WTC11 (cell line): ENCODE data around the gene MIAT. TPM values are rescaled to one million over a fixed set of nuclear protein-coding genes. Genes with fewer than 3 reads are reported as not detected.

Experiments used
- ATAC-seq: fragments of 200-7000 bp; cut with Tn5 transposase; 2 replicates; pipeline ENCODE4 v1.10.0; 2021; ENCODE audit warnings: mild to moderate bottlenecking, moderate library complexity
- CTCF ChIA-PET: fragments of 300-600 bp; sonication (Branson Sonifier 250); formaldehyde crosslinking; loops from one replicate; lab custom pipeline; 2021; ENCODE audit warnings: antibody characterized with exemption; lab: Charles Lee
- POLR2A ChIA-PET: fragments of 350-600 bp; sonication (Branson Sonifier 250); formaldehyde crosslinking; loops from one replicate; lab custom pipeline; 2021; ENCODE audit warnings: antibody characterized with exemption; lab: Charles Lee
- DNase-seq: peaks from one replicate; pipeline ENCODE4 v3.0.0; 2021; ENCODE audit warnings: low spot score
- H3K27ac Mint-ChIP-seq: 2 replicates; pipeline ENCODE4 v1.8.0; 2021; ENCODE audit warnings: mixed read lengths
- H3K27me3 Mint-ChIP-seq: 2 replicates; pipeline ENCODE4 v1.8.0; 2021; ENCODE audit warnings: low read depth, mild to moderate bottlenecking, moderate library complexity, mixed read lengths
- H3K36me3 Mint-ChIP-seq: 2 replicates; pipeline ENCODE4 v1.8.0; 2021; ENCODE audit warnings: mixed read lengths
- H3K4me1 Mint-ChIP-seq: 2 replicates; pipeline ENCODE4 v1.8.0; 2022; ENCODE audit warnings: mixed read lengths
- H3K4me3 Mint-ChIP-seq: 2 replicates; pipeline ENCODE4 v1.8.0; 2021; ENCODE audit warnings: mild to moderate bottlenecking, moderate library complexity, mixed read lengths
- H3K9me3 Mint-ChIP-seq: 2 replicates; pipeline ENCODE4 v1.8.0; 2021; ENCODE audit warnings: mixed read lengths
- ATF1 ChIP-seq: sonication (generic); formaldehyde crosslinking; IDR thresholded peaks from 2 replicates; pipeline ENCODE4 v1.8.1; 2023; ENCODE audit warnings: mild to moderate bottlenecking, moderate library complexity, missing genetic modification reagents
- ETV6 ChIP-seq: sonication (generic); formaldehyde crosslinking; IDR thresholded peaks from 2 replicates; pipeline ENCODE4 v1.8.1; 2022; ENCODE audit warnings: mild to moderate bottlenecking, missing genetic modification reagents
- GTF2I ChIP-seq: fragments of 250-450 bp; sonication (Bioruptor Pico); conservative IDR thresholded peaks from 2 replicates; pipeline ENCODE4 v1.4.0; 2021; ENCODE audit warnings: mild to moderate bottlenecking
- HMGA2 ChIP-seq: fragments of 250-450 bp; sonication (Bioruptor Pico); IDR thresholded peaks from 2 replicates; pipeline ENCODE4 v1.4.0; 2021; ENCODE audit warnings: mild to moderate bottlenecking, moderate library complexity
- IRF1 ChIP-seq: sonication (generic); formaldehyde crosslinking; IDR thresholded peaks from 2 replicates; pipeline ENCODE4 v1.8.0; 2023; ENCODE audit warnings: missing genetic modification reagents
- IRF2 ChIP-seq: sonication (generic); formaldehyde crosslinking; IDR thresholded peaks from 2 replicates; pipeline ENCODE4 v1.8.0; 2022; ENCODE audit warnings: low read depth, missing genetic modification reagents, borderline replicate concordance
- JAZF1 ChIP-seq: fragments of 250-450 bp; sonication (Bioruptor Pico); IDR thresholded peaks from 2 replicates; pipeline ENCODE4 v1.9.0; 2021; ENCODE audit warnings: moderate library complexity, mild to moderate bottlenecking, inconsistent platforms
- MAX ChIP-seq: sonication (generic); formaldehyde crosslinking; IDR thresholded peaks from 2 replicates; pipeline ENCODE4 v1.8.0; 2022; ENCODE audit warnings: mild to moderate bottlenecking, missing genetic modification reagents
- MXD4 ChIP-seq: fragments of 250-450 bp; sonication (Bioruptor Pico); IDR thresholded peaks from 2 replicates; pipeline ENCODE4 v1.8.0; 2021; ENCODE audit warnings: mild to moderate bottlenecking, moderate library complexity, borderline replicate concordance
- NFE2L1 ChIP-seq: sonication (generic); formaldehyde crosslinking; IDR thresholded peaks from 2 replicates; pipeline ENCODE4 v1.8.1; 2023; ENCODE audit warnings: missing genetic modification reagents
- NFYB ChIP-seq: sonication (generic); formaldehyde crosslinking; conservative IDR thresholded peaks from 2 replicates; pipeline ENCODE4 v1.8.0; 2022; ENCODE audit warnings: low read depth, missing genetic modification reagents
- NR2C2 ChIP-seq: sonication (generic); formaldehyde crosslinking; IDR thresholded peaks from 2 replicates; pipeline ENCODE4 v1.8.0; 2022; ENCODE audit warnings: mild to moderate bottlenecking, missing genetic modification reagents
- NR3C1 ChIP-seq: sonication (generic); formaldehyde crosslinking; conservative IDR thresholded peaks from 2 replicates; pipeline ENCODE4 v1.8.1; 2023; ENCODE audit warnings: low read depth, mild to moderate bottlenecking, missing genetic modification reagents
- OVOL2 ChIP-seq: fragments of 250-450 bp; sonication (Bioruptor Pico); IDR thresholded peaks from 2 replicates; pipeline ENCODE4 v1.9.0; 2021; ENCODE audit warnings: mild to moderate bottlenecking, borderline replicate concordance
- SMAD3 ChIP-seq: sonication (generic); formaldehyde crosslinking; IDR thresholded peaks from 2 replicates; pipeline ENCODE4 v1.8.0; 2022; ENCODE audit warnings: missing genetic modification reagents, mild to moderate bottlenecking, borderline replicate concordance
- TEAD1 ChIP-seq: sonication (generic); formaldehyde crosslinking; IDR thresholded peaks from 2 replicates; pipeline ENCODE4 v1.8.0; 2022; ENCODE audit warnings: mild to moderate bottlenecking, missing genetic modification reagents
- TEAD4 ChIP-seq: sonication (generic); formaldehyde crosslinking; IDR thresholded peaks from 2 replicates; pipeline ENCODE4 v1.8.0; 2022; ENCODE audit warnings: mild to moderate bottlenecking, missing genetic modification reagents
- ZNF121 ChIP-seq: sonication (generic); formaldehyde crosslinking; IDR thresholded peaks from 2 replicates; pipeline ENCODE4 v1.8.0; 2023; ENCODE audit warnings: missing genetic modification reagents
- ZNF232 ChIP-seq: sonication (generic); formaldehyde crosslinking; IDR thresholded peaks from 2 replicates; pipeline ENCODE4 v1.8.0; 2022; ENCODE audit warnings: mild to moderate bottlenecking, missing genetic modification reagents
- ZNF423 ChIP-seq: fragments of 250-450 bp; sonication (Bioruptor Pico); IDR thresholded peaks from 2 replicates; pipeline ENCODE4 v2.1.2; 2022; ENCODE audit warnings: mild to moderate bottlenecking, moderate library complexity
- ZNF532 ChIP-seq: fragments of 250-450 bp; sonication (Bioruptor Pico); IDR thresholded peaks from 2 replicates; pipeline ENCODE4 v1.9.0; 2021; ENCODE audit warnings: mild to moderate bottlenecking, borderline replicate concordance
- ZNF671 ChIP-seq: fragments of 250-450 bp; sonication (Bioruptor Pico); IDR thresholded peaks from 2 replicates; pipeline ENCODE4 v1.8.0; 2021; ENCODE audit warnings: mild to moderate bottlenecking
- total RNA-seq: library from RNA; stranded (reverse); gene quantifications from 3 replicates; pipeline ENCODE4 v1.2.3, GENCODE V29; 2021
- TF ChIP-seq, protein P1 (sequence below): sonication (generic); formaldehyde crosslinking; conservative IDR thresholded peaks from 2 replicates; pipeline ENCODE4 v1.8.1; 2022; ENCODE audit warnings: mild to moderate bottlenecking, missing genetic modification reagents

Gene MIAT
- total RNA-seq, 1 experiment from 2014 or later = 50.7 TPM

GRCh38 chr22:26708256-26709009 lies 51.0 kb downstream of the MIAT start:
- DNase-seq (no peak), ATAC-seq (no peak)
- Mint-ChIP-seq H3K27ac (no peak overlapping the region), H3K4me1 (peaks cover 14% of the 10 kb centered on the region), H3K36me3 (peaks cover 25% of the 10 kb centered on the region), H3K4me3 (no peak overlapping the region), H3K27me3 (peaks cover 5% of the 10 kb centered on the region; the same call in 1 of the 2 replicates), H3K9me3 (peaks cover 19% of the 10 kb centered on the region)
- TF ChIP-seq NR3C1 (no peak), HMGA2 (CRISPR knock-in tag) (no peak), ATF1 (CRISPR knock-in tag) (no peak), IRF2 (CRISPR knock-in tag) (no peak), TEAD1 (CRISPR knock-in tag) (no peak), SMAD3 (CRISPR knock-in tag) (no peak), ZNF423 (no peak), ZNF232 (CRISPR knock-in tag) (no peak), NFYB (CRISPR knock-in tag) (no peak), IRF1 (CRISPR knock-in tag) (no peak)
- TF ChIP-seq, protein P1, sequence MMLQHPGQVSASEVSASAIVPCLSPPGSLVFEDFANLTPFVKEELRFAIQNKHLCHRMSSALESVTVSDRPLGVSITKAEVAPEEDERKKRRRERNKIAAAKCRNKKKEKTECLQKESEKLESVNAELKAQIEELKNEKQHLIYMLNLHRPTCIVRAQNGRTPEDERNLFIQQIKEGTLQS (CRISPR knock-in tag) = no peak
- ChIA-PET CTCF (interaction anchor here (1.2 to 2.1 kb wide), 2 partner anchors 29 to 30 kb away, joined by 3 to 6 read pairs; no protein-coding TSS in a partner anchor), POLR2A (interaction anchor here (0.6 kb wide), 1 partner anchor 33 kb away, joined by 7 read pairs; no protein-coding TSS in a partner anchor)

DNA sequence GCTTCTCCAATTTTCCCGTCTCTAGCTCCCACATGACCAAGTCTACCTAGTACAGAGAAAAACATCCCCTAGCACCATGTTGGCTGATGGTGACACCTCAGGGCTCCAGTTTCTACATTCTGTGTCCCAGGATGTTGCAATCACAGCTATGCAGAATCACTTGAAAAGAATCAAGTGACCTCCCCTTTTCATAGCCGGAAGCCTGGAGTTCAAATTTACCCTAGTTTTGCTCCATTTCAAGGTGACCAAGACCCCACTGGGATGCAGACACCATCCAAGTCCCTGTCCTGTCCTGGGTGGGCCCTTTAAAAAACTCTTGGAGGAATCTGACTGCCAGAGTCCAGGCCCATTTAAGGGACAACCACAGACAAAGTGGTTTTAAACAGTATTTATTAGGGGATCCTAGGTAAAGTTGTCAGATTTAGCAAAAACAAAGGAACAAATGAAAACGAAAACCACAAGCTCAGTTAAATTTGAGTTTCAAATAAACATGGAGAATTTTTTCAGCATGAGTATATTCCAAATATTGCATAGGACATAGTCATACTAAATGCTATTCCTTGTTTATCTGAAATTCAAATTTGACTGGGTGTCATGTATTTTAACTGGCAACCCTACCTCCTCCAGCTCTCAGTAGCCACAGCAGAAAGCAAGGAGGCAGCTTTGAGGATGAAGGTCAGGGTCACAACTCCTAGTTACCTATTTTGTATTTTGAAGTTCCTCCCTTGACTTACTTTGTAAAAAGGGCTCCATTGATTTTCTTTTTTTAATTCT lies 52.4 kb downstream of the MIAT start:
- peaks cover 19% of the 10 kb centered on the region for H3K9me3 Mint-ChIP-seq
- H3K27ac Mint-ChIP-seq = no peak overlapping the region
- no peak for ATAC-seq
- H3K27me3 Mint-ChIP-seq = peaks cover 5% of the 10 kb centered on the region; the same call in 1 of the 2 replicates
- peaks cover 18% of the 10 kb centered on the region for H3K4me1 Mint-ChIP-seq
- TF ChIP-seq MAX (CRISPR knock-in tag) = no peak
- TF ChIP-seq ETV6 (CRISPR knock-in tag) = no peak
- TF ChIP-seq, protein P1 (CRISPR knock-in tag) = no peak
- no peak for TF ChIP-seq ZNF671 (CRISPR knock-in tag)
- TF ChIP-seq IRF1 (CRISPR knock-in tag) = no peak
- no peak for TF ChIP-seq GTF2I (CRISPR knock-in tag)
- TF ChIP-seq JAZF1 (CRISPR knock-in tag) = no peak
- TF ChIP-seq NFE2L1 (CRISPR knock-in tag) = no peak
- TF ChIP-seq MXD4 = no peak
- TF ChIP-seq ZNF532 (CRISPR knock-in tag) = no peak
- TF ChIP-seq ZNF121 = no peak
- no peak for TF ChIP-seq TEAD1 (CRISPR knock-in tag)
- TF ChIP-seq TEAD4 (CRISPR knock-in tag) = no peak
- no peak for TF ChIP-seq OVOL2 (CRISPR knock-in tag)
- no peak for TF ChIP-seq NR2C2 (CRISPR knock-in tag)
- DNase-seq = no peak
- ChIA-PET POLR2A (no interaction called here), CTCF (interaction anchor here (2.1 kb wide), 1 partner anchor 31 kb away, joined by 6 read pairs; no protein-coding TSS in a partner anchor)
- peaks cover 25% of the 10 kb centered on the region for H3K36me3 Mint-ChIP-seq
- H3K4me3 Mint-ChIP-seq = no peak overlapping the region
